Neural progenitor cell (in vitro differentiated cells): Measurements from ENCODE around the gene OXT. TPM values are rescaled to one million over a fixed set of nuclear protein-coding genes. Genes with fewer than 3 reads are reported as not detected.
"Not testable (repeated sequence)": the region's sequence is repeated elsewhere in the genome, so short reads cannot be mapped to it uniquely, and the experiment has no call there.

Experiments
- DNase-seq: peaks from one replicate; pipeline ENCODE4 v3.0.0-alpha.2; 2016; ENCODE audit warnings: low spot score
- H2AFZ ChIP-seq: fragments of 200-600 bp; sonication (generic); replicated peaks from 2 replicates; pipeline ENCODE4 v1.6.1; 2016; ENCODE audit warnings: antibody characterized with exemption
- H3F3A ChIP-seq: fragments of 200-600 bp; sonication (generic); 2 replicates; pipeline ENCODE4 v1.6.1; 2016; ENCODE audit warnings: antibody characterized with exemption, low read depth
- H3K27ac ChIP-seq: fragments of 200-600 bp; sonication (generic); 2 replicates; pipeline ENCODE4 v1.5.1; 2016; ENCODE audit warnings: mild to moderate bottlenecking
- H3K27me3 ChIP-seq: fragments of 200-600 bp; sonication (generic); 2 replicates; pipeline ENCODE4 v1.6.1; 2016; ENCODE audit warnings: mild to moderate bottlenecking, moderate library complexity
- H3K36me3 ChIP-seq: fragments of 200-600 bp; sonication (generic); 2 replicates; pipeline ENCODE4 v1.5.1; 2016
- H3K4me1 ChIP-seq: fragments of 200-600 bp; sonication (generic); 2 replicates; pipeline ENCODE4 v1.6.1; 2016; ENCODE audit warnings: mixed run types
- H3K4me2 ChIP-seq: fragments of 200-600 bp; sonication (generic); 2 replicates; pipeline ENCODE4 v1.6.1; 2016
- H3K4me3 ChIP-seq: fragments of 200-600 bp; sonication (generic); 2 replicates; pipeline ENCODE4 v1.5.1; 2016
- H3K79me2 ChIP-seq: fragments of 200-600 bp; sonication (generic); 2 replicates; pipeline ENCODE4 v1.6.1; 2016; ENCODE audit warnings: low read depth
- H3K9ac ChIP-seq: fragments of 200-600 bp; sonication (generic); 2 replicates; pipeline ENCODE4 v1.6.1; 2016
- H3K9me3 ChIP-seq: fragments of 200-600 bp; sonication (generic); 2 replicates; pipeline ENCODE4 v1.5.1; 2016; ENCODE audit warnings: low read depth
- H4K20me1 ChIP-seq: fragments of 200-600 bp; sonication (generic); 2 replicates; pipeline ENCODE4 v1.6.1; 2016; ENCODE audit warnings: low read depth
- H3K27ac Mint-ChIP-seq: 3 replicates; pipeline ENCODE4 v1.8.0; 2021; ENCODE audit warnings: mixed read lengths
- H3K27me3 Mint-ChIP-seq: 2 replicates; pipeline ENCODE4 v1.8.0; 2022; ENCODE audit warnings: low read depth, mild to moderate bottlenecking, inconsistent platforms, moderate library complexity, mixed read lengths; ENCODE audit not compliant: insufficient read depth
- H3K36me3 Mint-ChIP-seq: 3 replicates; pipeline ENCODE4 v1.8.0; 2021; ENCODE audit warnings: mixed read lengths
- H3K4me1 Mint-ChIP-seq: 3 replicates; pipeline ENCODE4 v1.8.0; 2021; ENCODE audit warnings: mixed read lengths
- H3K4me3 Mint-ChIP-seq: 3 replicates; pipeline ENCODE4 v1.8.0; 2021; ENCODE audit warnings: mild to moderate bottlenecking, moderate library complexity, mixed read lengths
- H3K9me3 Mint-ChIP-seq: 3 replicates; pipeline ENCODE4 v1.8.0; 2020; ENCODE audit warnings: mixed read lengths
- EZH2 ChIP-seq: fragments of 200-600 bp; sonication (generic); IDR thresholded peaks from 2 replicates; pipeline ENCODE4 v1.6.1; 2017; ENCODE audit warnings: antibody characterized with exemption, mild to moderate bottlenecking, moderate library complexity
- EZH2phosphoT487 ChIP-seq: fragments of 200-600 bp; sonication (generic); IDR thresholded peaks from 2 replicates; pipeline ENCODE4 v1.6.1; 2017; ENCODE audit warnings: antibody characterized with exemption
- total RNA-seq: library from RNA; depleted of rRNA; stranded (reverse); fragments of >200 nt; gene quantifications from 2 replicates; pipeline ENCODE4 v1.2.3, GENCODE V29; 2015; ENCODE audit warnings: low replicate concordance
- TF ChIP-seq, protein P1 (sequence below): fragments of 200-600 bp; sonication (generic); IDR thresholded peaks from 2 replicates; pipeline ENCODE4 v1.5.1; 2017; ENCODE audit warnings: antibody characterized with exemption, mild to moderate bottlenecking

The OXT gene
- not detected in 2 replicates for total RNA-seq

DNA sequence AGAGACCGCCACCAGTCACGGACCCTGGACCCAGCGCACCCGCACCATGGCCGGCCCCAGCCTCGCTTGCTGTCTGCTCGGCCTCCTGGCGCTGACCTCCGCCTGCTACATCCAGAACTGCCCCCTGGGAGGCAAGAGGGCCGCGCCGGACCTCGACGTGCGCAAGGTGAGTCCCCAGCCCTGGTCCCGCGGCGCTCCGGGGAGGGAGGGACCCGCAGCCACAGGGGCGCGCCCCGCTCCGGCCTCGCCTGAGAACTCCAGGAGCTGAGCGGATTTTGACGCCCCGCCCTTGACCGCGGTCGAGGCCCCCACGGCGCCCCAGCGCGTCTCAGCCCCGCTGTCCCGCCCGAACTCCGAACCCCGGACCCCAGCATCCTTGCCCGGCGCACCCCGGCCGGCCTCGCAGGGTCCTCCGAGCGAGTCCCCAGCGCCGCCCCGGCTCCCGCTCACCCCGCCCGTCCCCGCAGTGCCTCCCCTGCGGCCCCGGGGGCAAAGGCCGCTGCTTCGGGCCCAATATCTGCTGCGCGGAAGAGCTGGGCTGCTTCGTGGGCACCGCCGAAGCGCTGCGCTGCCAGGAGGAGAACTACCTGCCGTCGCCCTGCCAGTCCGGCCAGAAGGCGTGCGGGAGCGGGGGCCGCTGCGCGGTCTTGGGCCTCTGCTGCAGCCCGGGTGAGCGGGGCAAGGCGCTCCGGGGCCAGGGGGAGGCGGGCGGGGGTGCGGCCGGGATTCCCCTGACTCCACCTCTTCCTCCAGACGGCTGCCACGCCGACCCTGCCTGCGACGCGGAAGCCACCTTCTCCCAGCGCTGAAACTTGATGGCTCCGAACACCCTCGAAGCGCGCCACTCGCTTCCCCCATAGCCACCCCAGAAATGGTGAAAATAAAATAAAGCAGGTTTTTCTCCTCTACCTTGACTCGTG is at the start of gene OXT:
TSS of gene OXT (plus strand) at position 11 of the 920 bp plus-strand sequence. CDS start at position 47, 36 bp downstream.
- Histone ChIP-seq H3K4me2 (peak within 1 kb of the TSS; percentile 66), H3K4me3 (peak within 1 kb of the TSS; percentile 39), H3K9me3 (no peaks in the 10 kb centered on the region), H3K27me3 (peaks cover 49% of the 10 kb centered on the region), H3K9ac (no peak within 1 kb of the TSS), H4K20me1 (no peaks in the 10 kb centered on the region), H3K79me2 (no peaks in the 10 kb centered on the region), H3F3A (no peaks in the 10 kb centered on the region), H2AFZ (peak within 1 kb of the TSS; percentile 98), H3K4me1 (no peaks in the 10 kb centered on the region), H3K27ac (no peak within 1 kb of the TSS), H3K36me3 (no peaks in the 10 kb centered on the region)
- Mint-ChIP-seq H3K36me3 (no peaks in the 10 kb centered on the region), H3K4me3 (peak within 1 kb of the TSS; percentile 46), H3K4me1 (peaks cover 12% of the 10 kb centered on the region), H3K9me3 (peaks cover 2% of the 10 kb centered on the region), H3K27ac (peak within 1 kb of the TSS; percentile 81), H3K27me3 (peaks cover 16% of the 10 kb centered on the region)
- DNase-seq: peak; percentile 58
- TF ChIP-seq, protein P1, sequence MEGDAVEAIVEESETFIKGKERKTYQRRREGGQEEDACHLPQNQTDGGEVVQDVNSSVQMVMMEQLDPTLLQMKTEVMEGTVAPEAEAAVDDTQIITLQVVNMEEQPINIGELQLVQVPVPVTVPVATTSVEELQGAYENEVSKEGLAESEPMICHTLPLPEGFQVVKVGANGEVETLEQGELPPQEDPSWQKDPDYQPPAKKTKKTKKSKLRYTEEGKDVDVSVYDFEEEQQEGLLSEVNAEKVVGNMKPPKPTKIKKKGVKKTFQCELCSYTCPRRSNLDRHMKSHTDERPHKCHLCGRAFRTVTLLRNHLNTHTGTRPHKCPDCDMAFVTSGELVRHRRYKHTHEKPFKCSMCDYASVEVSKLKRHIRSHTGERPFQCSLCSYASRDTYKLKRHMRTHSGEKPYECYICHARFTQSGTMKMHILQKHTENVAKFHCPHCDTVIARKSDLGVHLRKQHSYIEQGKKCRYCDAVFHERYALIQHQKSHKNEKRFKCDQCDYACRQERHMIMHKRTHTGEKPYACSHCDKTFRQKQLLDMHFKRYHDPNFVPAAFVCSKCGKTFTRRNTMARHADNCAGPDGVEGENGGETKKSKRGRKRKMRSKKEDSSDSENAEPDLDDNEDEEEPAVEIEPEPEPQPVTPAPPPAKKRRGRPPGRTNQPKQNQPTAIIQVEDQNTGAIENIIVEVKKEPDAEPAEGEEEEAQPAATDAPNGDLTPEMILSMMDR: no peak
- peak; percentile 89 for TF ChIP-seq EZH2
- peak; percentile 72 for TF ChIP-seq EZH2phosphoT487

DNA sequence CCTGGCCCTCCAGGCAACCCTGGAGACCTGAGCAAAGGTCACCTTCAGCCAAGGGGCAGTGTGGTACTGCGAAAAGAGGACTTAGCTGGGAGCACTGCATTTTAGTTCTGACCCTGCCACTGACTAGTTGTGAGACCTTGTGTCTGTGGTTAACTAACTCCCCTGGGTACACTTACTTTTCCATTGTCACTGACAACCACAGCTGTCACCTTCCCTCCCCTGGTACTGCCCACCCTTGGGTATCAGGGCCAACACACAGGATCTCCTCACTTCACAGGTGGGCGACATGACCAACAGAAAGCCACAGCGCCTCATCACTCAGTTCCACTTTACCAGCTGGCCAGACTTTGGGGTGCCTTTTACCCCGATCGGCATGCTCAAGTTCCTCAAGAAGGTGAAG is 49.6 kb upstream of the OXT start:
- Mint-ChIP-seq H3K9me3 (peaks cover 3% of the 10 kb centered on the region), H3K4me3 (no peak overlapping the region), H3K27ac (no peak overlapping the region), H3K4me1 (no peaks in the 10 kb centered on the region), H3K36me3 (peaks cover 56% of the 10 kb centered on the region), H3K27me3 (peaks cover 6% of the 10 kb centered on the region)
- DNase-seq: no peak
- Histone ChIP-seq H3K4me1 (no peaks in the 10 kb centered on the region), H3K27me3 (no peaks in the 10 kb centered on the region), H2AFZ (no peak overlapping the region), H4K20me1 (no peaks in the 10 kb centered on the region), H3F3A (no peaks in the 10 kb centered on the region), H3K27ac (no peak overlapping the region), H3K4me3 (no peak overlapping the region), H3K9me3 (no peaks in the 10 kb centered on the region), H3K4me2 (no peak overlapping the region), H3K9ac (no peak overlapping the region), H3K79me2 (no peaks in the 10 kb centered on the region), H3K36me3 (peaks cover 9% of the 10 kb centered on the region)
- no peak for TF ChIP-seq EZH2
- TF ChIP-seq, protein P1: no peak
- no peak for TF ChIP-seq EZH2phosphoT487

DNA sequence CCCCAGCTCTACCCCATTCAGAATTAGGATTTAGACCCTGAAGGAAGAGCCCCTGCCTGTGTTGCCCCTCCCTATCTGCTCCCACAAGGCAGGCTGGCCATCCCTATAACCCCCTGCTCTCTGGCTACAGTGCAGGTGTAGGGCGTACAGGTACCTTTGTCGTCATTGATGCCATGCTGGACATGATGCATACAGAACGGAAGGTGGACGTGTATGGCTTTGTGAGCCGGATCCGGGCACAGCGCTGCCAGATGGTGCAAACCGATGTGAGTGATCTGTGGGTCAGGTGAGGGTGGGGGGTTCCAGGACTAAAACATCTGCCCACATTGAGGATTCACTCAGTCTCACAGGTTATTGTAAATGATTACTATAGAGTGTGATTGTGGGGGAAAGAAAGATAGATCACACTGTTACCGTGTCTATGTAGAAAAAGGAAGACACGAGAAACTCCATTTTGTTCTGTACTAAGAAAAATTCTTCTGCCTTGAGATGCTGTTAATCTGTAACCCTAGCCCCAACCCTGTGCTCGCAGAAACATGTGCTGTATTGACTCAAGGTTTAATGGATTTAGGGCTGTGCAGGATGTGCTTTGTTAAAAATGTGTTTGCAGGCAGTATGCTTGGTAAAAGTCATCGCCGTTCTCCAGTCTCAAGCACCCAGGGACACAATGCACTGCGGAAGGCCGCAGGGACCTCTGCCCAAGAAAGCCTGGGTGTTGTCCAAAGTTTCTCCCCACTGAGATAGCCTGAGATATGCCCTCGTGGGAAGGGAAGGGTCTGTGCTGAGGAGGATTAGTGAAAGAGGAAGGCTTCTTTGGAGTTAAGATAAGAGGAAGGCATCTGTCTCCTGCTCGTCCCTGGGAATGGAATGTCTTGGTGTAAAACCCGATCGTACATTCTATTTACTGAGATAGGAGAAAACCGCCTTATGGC is 48.6 kb upstream of the OXT start:
- not testable (repeated sequence) for H3K9me3 ChIP-seq, H3K36me3 ChIP-seq, H3K27ac ChIP-seq, H3K4me3 ChIP-seq, DNase-seq, H3K4me3 Mint-ChIP-seq, H2AFZ ChIP-seq, H3K79me2 ChIP-seq, H3K9ac ChIP-seq, H3K27me3 ChIP-seq, H4K20me1 ChIP-seq, H3K9me3 Mint-ChIP-seq, H3K4me2 ChIP-seq, H3K4me1 Mint-ChIP-seq, H3F3A ChIP-seq, H3K27me3 Mint-ChIP-seq, H3K4me1 ChIP-seq
- peak overlapping the region; percentile 42 for H3K27ac Mint-ChIP-seq
- H3K36me3 Mint-ChIP-seq: peaks cover 53% of the 10 kb centered on the region
